WTC11 (cell line): ENCODE measurements around the gene FITM2. TPM values are rescaled to one million over a fixed set of nuclear protein-coding genes. Genes with fewer than 3 reads are reported as not detected.

Experiments
- ATAC-seq: fragments of 200-7000 bp; cut with Tn5 transposase; 2 replicates; pipeline ENCODE4 v1.10.0; 2021; ENCODE audit warnings: mild to moderate bottlenecking, moderate library complexity
- CTCF ChIA-PET: fragments of 300-600 bp; sonication (Branson Sonifier 250); formaldehyde crosslinking; loops from one replicate; lab custom pipeline; 2021; ENCODE audit warnings: antibody characterized with exemption; lab: Charles Lee
- POLR2A ChIA-PET: fragments of 350-600 bp; sonication (Branson Sonifier 250); formaldehyde crosslinking; loops from one replicate; lab custom pipeline; 2021; ENCODE audit warnings: antibody characterized with exemption; lab: Charles Lee
- DNase-seq: peaks from one replicate; pipeline ENCODE4 v3.0.0; 2021; ENCODE audit warnings: low spot score
- H3K27ac Mint-ChIP-seq: 2 replicates; pipeline ENCODE4 v1.8.0; 2021; ENCODE audit warnings: mixed read lengths
- H3K27me3 Mint-ChIP-seq: 2 replicates; pipeline ENCODE4 v1.8.0; 2021; ENCODE audit warnings: low read depth, mild to moderate bottlenecking, moderate library complexity, mixed read lengths
- H3K36me3 Mint-ChIP-seq: 2 replicates; pipeline ENCODE4 v1.8.0; 2021; ENCODE audit warnings: mixed read lengths
- H3K4me1 Mint-ChIP-seq: 2 replicates; pipeline ENCODE4 v1.8.0; 2022; ENCODE audit warnings: mixed read lengths
- H3K4me3 Mint-ChIP-seq: 2 replicates; pipeline ENCODE4 v1.8.0; 2021; ENCODE audit warnings: mild to moderate bottlenecking, moderate library complexity, mixed read lengths
- H3K9me3 Mint-ChIP-seq: 2 replicates; pipeline ENCODE4 v1.8.0; 2021; ENCODE audit warnings: mixed read lengths
- ATF3 ChIP-seq: sonication (generic); formaldehyde crosslinking; conservative IDR thresholded peaks from 2 replicates; pipeline ENCODE4 v1.8.1; 2022; ENCODE audit warnings: mild to moderate bottlenecking, missing genetic modification reagents
- E2F5 ChIP-seq: sonication (generic); formaldehyde crosslinking; IDR thresholded peaks from 2 replicates; pipeline ENCODE4 v1.8.1; 2022; ENCODE audit warnings: mild to moderate bottlenecking, moderate library complexity, missing genetic modification reagents
- GTF2I ChIP-seq: fragments of 250-450 bp; sonication (Bioruptor Pico); conservative IDR thresholded peaks from 2 replicates; pipeline ENCODE4 v1.4.0; 2021; ENCODE audit warnings: mild to moderate bottlenecking
- HMGA2 ChIP-seq: fragments of 250-450 bp; sonication (Bioruptor Pico); IDR thresholded peaks from 2 replicates; pipeline ENCODE4 v1.4.0; 2021; ENCODE audit warnings: mild to moderate bottlenecking, moderate library complexity
- IRF2 ChIP-seq: sonication (generic); formaldehyde crosslinking; IDR thresholded peaks from 2 replicates; pipeline ENCODE4 v1.8.0; 2022; ENCODE audit warnings: low read depth, missing genetic modification reagents, borderline replicate concordance
- MXD4 ChIP-seq: fragments of 250-450 bp; sonication (Bioruptor Pico); IDR thresholded peaks from 2 replicates; pipeline ENCODE4 v1.8.0; 2021; ENCODE audit warnings: mild to moderate bottlenecking, moderate library complexity, borderline replicate concordance
- NFATC4 ChIP-seq: fragments of 250-450 bp; sonication (Bioruptor Pico); IDR thresholded peaks from 2 replicates; pipeline ENCODE4 v1.9.0; 2021; ENCODE audit warnings: mild to moderate bottlenecking
- NR3C1 ChIP-seq: sonication (generic); formaldehyde crosslinking; conservative IDR thresholded peaks from 2 replicates; pipeline ENCODE4 v1.8.1; 2023; ENCODE audit warnings: low read depth, mild to moderate bottlenecking, missing genetic modification reagents
- SP1 ChIP-seq: sonication (generic); formaldehyde crosslinking; conservative IDR thresholded peaks from 2 replicates; pipeline ENCODE4 v1.8.1; 2022; ENCODE audit warnings: missing genetic modification reagents
- TEAD4 ChIP-seq: sonication (generic); formaldehyde crosslinking; IDR thresholded peaks from 2 replicates; pipeline ENCODE4 v1.8.0; 2022; ENCODE audit warnings: mild to moderate bottlenecking, missing genetic modification reagents
- ZMAT4 ChIP-seq: fragments of 250-450 bp; sonication (Bioruptor Pico); IDR thresholded peaks from 2 replicates; pipeline ENCODE4 v1.9.0; 2021; ENCODE audit warnings: mild to moderate bottlenecking
- ZNF416 ChIP-seq: fragments of 250-450 bp; sonication (Bioruptor Pico); IDR thresholded peaks from 2 replicates; pipeline ENCODE4 v1.9.0; 2021; ENCODE audit warnings: mild to moderate bottlenecking, inconsistent platforms
- total RNA-seq: library from RNA; stranded (reverse); gene quantifications from 3 replicates; pipeline ENCODE4 v1.2.3, GENCODE V29; 2021
- TF ChIP-seq, protein P1 (sequence below): fragments of 250-450 bp; sonication (Bioruptor Pico); IDR thresholded peaks from 2 replicates; pipeline ENCODE4 v1.9.0; 2021; ENCODE audit warnings: mild to moderate bottlenecking, borderline replicate concordance
- TF ChIP-seq, protein P2 (sequence below): sonication (generic); formaldehyde crosslinking; IDR thresholded peaks from 2 replicates; pipeline ENCODE4 v1.8.1; 2022; ENCODE audit warnings: missing genetic modification reagents, borderline replicate concordance
- TF ChIP-seq, protein P3 (sequence below): sonication (generic); formaldehyde crosslinking; IDR thresholded peaks from 2 replicates; pipeline ENCODE4 v1.8.0; 2023; ENCODE audit warnings: missing genetic modification reagents, mild to moderate bottlenecking, borderline replicate concordance

FITM2 gene
- total RNA-seq, 1 experiment from 2014 or later: 2.0 TPM

DNA sequence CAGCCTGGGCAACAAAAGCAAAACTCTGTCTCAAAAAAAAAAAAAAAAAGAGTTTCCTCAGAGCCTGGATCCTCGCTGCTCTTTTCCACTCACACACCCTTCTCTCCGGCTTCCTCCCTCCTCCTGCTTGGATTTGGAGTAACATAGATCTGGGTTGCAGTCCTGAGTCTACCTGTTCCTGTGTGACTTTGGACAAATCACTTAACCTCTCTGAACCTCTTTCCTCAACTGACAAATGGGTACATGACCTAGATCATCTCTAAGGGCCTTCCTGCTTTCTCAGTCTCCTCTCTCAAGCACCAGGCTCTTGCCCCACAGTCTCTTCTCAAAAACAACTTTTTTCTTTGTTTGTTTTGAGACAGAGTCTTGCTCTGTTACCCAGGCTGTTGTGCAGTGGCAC lies 20.2 kb upstream of the FITM2 start:
- CTCF ChIA-PET: interaction anchor here (1.1 to 1.7 kb wide), 3 partner anchors 20 to 84 kb away, joined by 4 to 10 read pairs (median 5); partner anchors contain the start of genes FITM2 and GDAP1L1
- POLR2A ChIA-PET: no interaction called here
- no peaks in the 10 kb centered on the region for H3K36me3 Mint-ChIP-seq
- TF ChIP-seq, protein P1, sequence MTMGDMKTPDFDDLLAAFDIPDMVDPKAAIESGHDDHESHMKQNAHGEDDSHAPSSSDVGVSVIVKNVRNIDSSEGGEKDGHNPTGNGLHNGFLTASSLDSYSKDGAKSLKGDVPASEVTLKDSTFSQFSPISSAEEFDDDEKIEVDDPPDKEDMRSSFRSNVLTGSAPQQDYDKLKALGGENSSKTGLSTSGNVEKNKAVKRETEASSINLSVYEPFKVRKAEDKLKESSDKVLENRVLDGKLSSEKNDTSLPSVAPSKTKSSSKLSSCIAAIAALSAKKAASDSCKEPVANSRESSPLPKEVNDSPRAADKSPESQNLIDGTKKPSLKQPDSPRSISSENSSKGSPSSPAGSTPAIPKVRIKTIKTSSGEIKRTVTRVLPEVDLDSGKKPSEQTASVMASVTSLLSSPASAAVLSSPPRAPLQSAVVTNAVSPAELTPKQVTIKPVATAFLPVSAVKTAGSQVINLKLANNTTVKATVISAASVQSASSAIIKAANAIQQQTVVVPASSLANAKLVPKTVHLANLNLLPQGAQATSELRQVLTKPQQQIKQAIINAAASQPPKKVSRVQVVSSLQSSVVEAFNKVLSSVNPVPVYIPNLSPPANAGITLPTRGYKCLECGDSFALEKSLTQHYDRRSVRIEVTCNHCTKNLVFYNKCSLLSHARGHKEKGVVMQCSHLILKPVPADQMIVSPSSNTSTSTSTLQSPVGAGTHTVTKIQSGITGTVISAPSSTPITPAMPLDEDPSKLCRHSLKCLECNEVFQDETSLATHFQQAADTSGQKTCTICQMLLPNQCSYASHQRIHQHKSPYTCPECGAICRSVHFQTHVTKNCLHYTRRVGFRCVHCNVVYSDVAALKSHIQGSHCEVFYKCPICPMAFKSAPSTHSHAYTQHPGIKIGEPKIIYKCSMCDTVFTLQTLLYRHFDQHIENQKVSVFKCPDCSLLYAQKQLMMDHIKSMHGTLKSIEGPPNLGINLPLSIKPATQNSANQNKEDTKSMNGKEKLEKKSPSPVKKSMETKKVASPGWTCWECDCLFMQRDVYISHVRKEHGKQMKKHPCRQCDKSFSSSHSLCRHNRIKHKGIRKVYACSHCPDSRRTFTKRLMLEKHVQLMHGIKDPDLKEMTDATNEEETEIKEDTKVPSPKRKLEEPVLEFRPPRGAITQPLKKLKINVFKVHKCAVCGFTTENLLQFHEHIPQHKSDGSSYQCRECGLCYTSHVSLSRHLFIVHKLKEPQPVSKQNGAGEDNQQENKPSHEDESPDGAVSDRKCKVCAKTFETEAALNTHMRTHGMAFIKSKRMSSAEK (CRISPR knock-in tag): no peak
- TF ChIP-seq ZNF416 (CRISPR knock-in tag) (no peak), IRF2 (CRISPR knock-in tag) (no peak), NFATC4 (no peak), NR3C1 (no peak), GTF2I (CRISPR knock-in tag) (no peak)
- TF ChIP-seq, protein P2, sequence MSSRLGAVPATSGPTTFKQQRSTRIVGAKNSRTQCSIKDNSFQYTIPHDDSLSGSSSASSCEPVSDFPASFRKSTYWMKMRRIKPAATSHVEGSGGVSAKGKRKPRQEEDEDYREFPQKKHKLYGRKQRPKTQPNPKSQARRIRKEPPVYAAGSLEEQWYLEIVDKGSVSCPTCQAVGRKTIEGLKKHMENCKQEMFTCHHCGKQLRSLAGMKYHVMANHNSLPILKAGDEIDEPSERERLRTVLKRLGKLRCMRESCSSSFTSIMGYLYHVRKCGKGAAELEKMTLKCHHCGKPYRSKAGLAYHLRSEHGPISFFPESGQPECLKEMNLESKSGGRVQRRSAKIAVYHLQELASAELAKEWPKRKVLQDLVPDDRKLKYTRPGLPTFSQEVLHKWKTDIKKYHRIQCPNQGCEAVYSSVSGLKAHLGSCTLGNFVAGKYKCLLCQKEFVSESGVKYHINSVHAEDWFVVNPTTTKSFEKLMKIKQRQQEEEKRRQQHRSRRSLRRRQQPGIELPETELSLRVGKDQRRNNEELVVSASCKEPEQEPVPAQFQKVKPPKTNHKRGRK (CRISPR knock-in tag): no peak
- TF ChIP-seq, protein P3, sequence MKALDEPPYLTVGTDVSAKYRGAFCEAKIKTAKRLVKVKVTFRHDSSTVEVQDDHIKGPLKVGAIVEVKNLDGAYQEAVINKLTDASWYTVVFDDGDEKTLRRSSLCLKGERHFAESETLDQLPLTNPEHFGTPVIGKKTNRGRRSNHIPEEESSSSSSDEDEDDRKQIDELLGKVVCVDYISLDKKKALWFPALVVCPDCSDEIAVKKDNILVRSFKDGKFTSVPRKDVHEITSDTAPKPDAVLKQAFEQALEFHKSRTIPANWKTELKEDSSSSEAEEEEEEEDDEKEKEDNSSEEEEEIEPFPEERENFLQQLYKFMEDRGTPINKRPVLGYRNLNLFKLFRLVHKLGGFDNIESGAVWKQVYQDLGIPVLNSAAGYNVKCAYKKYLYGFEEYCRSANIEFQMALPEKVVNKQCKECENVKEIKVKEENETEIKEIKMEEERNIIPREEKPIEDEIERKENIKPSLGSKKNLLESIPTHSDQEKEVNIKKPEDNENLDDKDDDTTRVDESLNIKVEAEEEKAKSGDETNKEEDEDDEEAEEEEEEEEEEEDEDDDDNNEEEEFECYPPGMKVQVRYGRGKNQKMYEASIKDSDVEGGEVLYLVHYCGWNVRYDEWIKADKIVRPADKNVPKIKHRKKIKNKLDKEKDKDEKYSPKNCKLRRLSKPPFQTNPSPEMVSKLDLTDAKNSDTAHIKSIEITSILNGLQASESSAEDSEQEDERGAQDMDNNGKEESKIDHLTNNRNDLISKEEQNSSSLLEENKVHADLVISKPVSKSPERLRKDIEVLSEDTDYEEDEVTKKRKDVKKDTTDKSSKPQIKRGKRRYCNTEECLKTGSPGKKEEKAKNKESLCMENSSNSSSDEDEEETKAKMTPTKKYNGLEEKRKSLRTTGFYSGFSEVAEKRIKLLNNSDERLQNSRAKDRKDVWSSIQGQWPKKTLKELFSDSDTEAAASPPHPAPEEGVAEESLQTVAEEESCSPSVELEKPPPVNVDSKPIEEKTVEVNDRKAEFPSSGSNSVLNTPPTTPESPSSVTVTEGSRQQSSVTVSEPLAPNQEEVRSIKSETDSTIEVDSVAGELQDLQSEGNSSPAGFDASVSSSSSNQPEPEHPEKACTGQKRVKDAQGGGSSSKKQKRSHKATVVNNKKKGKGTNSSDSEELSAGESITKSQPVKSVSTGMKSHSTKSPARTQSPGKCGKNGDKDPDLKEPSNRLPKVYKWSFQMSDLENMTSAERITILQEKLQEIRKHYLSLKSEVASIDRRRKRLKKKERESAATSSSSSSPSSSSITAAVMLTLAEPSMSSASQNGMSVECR (CRISPR knock-in tag): no peak
- TF ChIP-seq, all 79 proteins: peak for 0
- Mint-ChIP-seq H3K27ac (no peak overlapping the region; the same call in 1 of the 2 replicates), H3K4me3 (no peak overlapping the region), H3K4me1 (peaks cover 19% of the 10 kb centered on the region), H3K27me3 (no peaks in the 10 kb centered on the region; the same call in 1 of the 2 replicates), H3K9me3 (no peaks in the 10 kb centered on the region)
- ATAC-seq (no peak), DNase-seq (no peak)

DNA sequence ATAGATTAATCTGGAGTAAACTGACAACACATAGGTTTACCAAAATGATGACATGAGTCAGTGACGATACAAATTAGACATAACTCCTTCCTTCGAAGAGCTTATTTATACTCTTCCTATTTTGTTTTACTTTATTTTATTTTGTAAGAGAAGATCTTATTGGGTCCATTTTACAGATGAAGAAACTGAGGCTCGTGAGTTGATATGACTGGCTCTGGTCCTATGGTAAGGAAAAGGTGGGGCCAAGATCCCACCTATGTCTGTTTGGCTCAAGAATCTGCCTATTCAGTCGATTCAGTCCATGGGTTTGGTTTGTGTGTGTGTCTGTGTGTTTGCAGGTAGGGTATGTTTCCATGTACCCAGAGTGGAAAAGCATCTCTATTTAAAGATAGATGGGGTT lies 17.4 kb upstream of the FITM2 start:
- H3K27ac Mint-ChIP-seq: no peak overlapping the region; the same call in 1 of the 2 replicates
- CTCF ChIA-PET: interaction anchor here (1.0 to 1.5 kb wide), 2 partner anchors 18 to 212 kb away, joined by 3 read pairs; partner anchors contain the start of gene FITM2
- H3K4me1 Mint-ChIP-seq: peaks cover 15% of the 10 kb centered on the region
- ATAC-seq: no peak
- H3K4me3 Mint-ChIP-seq: no peak overlapping the region
- POLR2A ChIA-PET: no interaction called here
- no peaks in the 10 kb centered on the region; the same call in 1 of the 2 replicates for H3K27me3 Mint-ChIP-seq
- no peak for DNase-seq
- no peaks in the 10 kb centered on the region; the same call in 1 of the 2 replicates for H3K9me3 Mint-ChIP-seq
- no peaks in the 10 kb centered on the region for H3K36me3 Mint-ChIP-seq
- no peak for TF ChIP-seq ZNF416 (CRISPR knock-in tag)
- no peak for TF ChIP-seq E2F5 (CRISPR knock-in tag)
- TF ChIP-seq ZMAT4: no peak
- no peak for TF ChIP-seq SP1 (CRISPR knock-in tag)
- no peak for TF ChIP-seq TEAD4 (CRISPR knock-in tag)
- TF ChIP-seq, protein P1 (CRISPR knock-in tag): no peak
- TF ChIP-seq HMGA2 (CRISPR knock-in tag): no peak
- no peak for TF ChIP-seq MXD4 (CRISPR knock-in tag)
- no peak for TF ChIP-seq ATF3 (CRISPR knock-in tag)
